Measurements from ENCODE around the gene TECTB.

TECTB gene

DNA sequence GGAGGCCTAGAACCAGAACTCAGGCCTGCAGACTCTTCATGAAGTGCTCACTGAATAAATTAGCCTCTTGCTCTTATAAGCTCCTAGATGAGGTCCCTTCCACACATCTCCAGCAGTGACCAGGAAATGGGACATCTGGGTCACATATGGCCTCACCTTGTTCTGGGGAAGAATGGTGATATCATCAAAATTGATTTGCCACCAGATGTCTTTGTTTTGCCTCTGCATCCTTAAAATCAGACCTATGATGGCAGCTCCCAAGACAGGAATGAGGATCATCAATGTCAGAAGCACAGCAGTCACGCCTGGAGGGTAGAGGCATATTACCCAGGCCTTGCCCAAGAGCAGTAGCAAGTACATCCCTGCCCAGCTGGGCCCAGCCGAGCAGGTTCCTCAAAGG, 57.4 kb downstream of the TECTB start:
- Histone ChIP-seq H3K36me3 (ENCODE audit: low read depth) (no peaks in the 10 kb centered on the region), H3K9me3 (ENCODE audit: severe bottlenecking) (no peaks in the 10 kb centered on the region), H3K27me3 (ENCODE audit: insufficient read depth, poor library complexity, severe bottlenecking) (no peaks in the 10 kb centered on the region), H3K27ac (ENCODE audit: poor library complexity, severe bottlenecking) (no peak overlapping the region), H3K4me1 (ENCODE audit: insufficient read depth, poor library complexity, severe bottlenecking) (no peaks in the 10 kb centered on the region), H3K4me3 (ENCODE audit: severe bottlenecking) (no peak overlapping the region)
- no peak for ATAC-seq (ENCODE audit: low read depth)
- TF ChIP-seq, protein P1, sequence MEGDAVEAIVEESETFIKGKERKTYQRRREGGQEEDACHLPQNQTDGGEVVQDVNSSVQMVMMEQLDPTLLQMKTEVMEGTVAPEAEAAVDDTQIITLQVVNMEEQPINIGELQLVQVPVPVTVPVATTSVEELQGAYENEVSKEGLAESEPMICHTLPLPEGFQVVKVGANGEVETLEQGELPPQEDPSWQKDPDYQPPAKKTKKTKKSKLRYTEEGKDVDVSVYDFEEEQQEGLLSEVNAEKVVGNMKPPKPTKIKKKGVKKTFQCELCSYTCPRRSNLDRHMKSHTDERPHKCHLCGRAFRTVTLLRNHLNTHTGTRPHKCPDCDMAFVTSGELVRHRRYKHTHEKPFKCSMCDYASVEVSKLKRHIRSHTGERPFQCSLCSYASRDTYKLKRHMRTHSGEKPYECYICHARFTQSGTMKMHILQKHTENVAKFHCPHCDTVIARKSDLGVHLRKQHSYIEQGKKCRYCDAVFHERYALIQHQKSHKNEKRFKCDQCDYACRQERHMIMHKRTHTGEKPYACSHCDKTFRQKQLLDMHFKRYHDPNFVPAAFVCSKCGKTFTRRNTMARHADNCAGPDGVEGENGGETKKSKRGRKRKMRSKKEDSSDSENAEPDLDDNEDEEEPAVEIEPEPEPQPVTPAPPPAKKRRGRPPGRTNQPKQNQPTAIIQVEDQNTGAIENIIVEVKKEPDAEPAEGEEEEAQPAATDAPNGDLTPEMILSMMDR (IDR thresholded peaks at IDR 0.05; ENCODE audit: poor library complexity, severe bottlenecking): no peak
- no peak for DNase-seq (ENCODE audit: low spot score)

DNA sequence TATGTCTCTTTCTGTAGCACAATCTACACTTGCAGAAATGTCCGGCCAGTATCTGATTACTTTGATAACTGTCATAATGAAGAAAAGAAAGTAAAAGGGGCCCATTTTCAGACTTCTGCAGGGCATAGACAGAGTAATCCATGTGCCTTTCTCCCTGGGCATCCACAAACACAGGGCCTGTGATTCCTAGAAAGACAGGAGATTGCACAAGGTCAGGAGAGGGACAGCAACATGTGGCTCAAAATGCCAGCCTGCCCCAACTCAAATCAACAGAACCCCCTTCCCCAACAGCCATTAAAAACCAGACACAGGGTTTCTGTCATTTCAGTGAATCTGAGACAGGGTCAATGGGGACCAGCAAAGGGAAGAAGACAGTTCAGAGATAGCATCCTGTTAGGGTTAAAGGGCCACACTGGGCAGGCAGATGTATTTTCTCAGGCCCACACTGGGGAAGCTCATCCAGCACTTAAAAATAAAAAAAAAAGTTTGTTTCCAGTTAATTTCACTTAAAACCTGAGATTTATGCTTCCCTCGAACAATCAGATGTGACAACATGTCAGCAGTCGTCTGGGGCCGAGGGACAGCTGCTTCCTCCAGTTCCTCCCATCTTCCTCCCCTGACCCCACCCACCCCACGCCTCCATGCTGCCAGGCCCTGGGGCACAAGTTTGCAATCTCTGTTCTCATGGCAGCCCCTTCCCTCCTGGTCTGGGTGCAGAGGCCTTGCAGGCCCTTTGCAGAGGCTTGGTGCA, 60.0 kb downstream of the TECTB start:
- Histone ChIP-seq H3K4me3 (ENCODE audit: severe bottlenecking) (no peak overlapping the region), H3K9me3 (ENCODE audit: severe bottlenecking) (no peaks in the 10 kb centered on the region), H3K27me3 (ENCODE audit: insufficient read depth, poor library complexity, severe bottlenecking) (no peaks in the 10 kb centered on the region), H3K36me3 (ENCODE audit: low read depth) (no peaks in the 10 kb centered on the region), H3K27ac (ENCODE audit: poor library complexity, severe bottlenecking) (no peak overlapping the region), H3K4me1 (ENCODE audit: insufficient read depth, poor library complexity, severe bottlenecking) (no peaks in the 10 kb centered on the region)
- ATAC-seq (ENCODE audit: low read depth) (no peak), DNase-seq (ENCODE audit: low spot score) (no peak)
- TF ChIP-seq, protein P1 (IDR thresholded peaks at IDR 0.05; ENCODE audit: poor library complexity, severe bottlenecking): no peak

DNA sequence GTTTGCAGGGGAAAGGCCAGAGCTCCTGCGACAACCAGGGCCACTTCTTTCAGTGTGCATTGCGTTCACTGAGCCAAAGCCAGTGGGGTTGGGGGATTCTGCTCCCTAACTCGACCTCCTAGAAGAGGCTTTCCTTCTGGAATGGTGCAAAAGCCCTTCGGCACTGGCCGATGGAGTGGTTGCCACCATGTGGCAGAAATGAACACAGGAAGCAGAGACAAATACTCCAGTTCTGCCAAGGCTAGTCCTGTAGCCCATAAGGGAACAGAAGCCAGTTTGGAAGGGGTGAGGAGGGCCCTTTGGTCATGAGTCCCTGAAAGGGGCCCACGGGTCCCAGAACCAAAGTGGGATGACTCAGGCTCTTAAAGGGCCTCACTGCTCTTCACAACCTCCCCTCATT, 61.1 kb downstream of the TECTB start:
- DNase-seq (ENCODE audit: low spot score) (no peak), ATAC-seq (ENCODE audit: low read depth) (no peak)
- Histone ChIP-seq H3K36me3 (ENCODE audit: low read depth) (no peaks in the 10 kb centered on the region), H3K4me1 (ENCODE audit: insufficient read depth, poor library complexity, severe bottlenecking) (no peaks in the 10 kb centered on the region), H3K4me3 (ENCODE audit: severe bottlenecking) (no peak overlapping the region), H3K27ac (ENCODE audit: poor library complexity, severe bottlenecking) (no peak overlapping the region), H3K27me3 (ENCODE audit: insufficient read depth, poor library complexity, severe bottlenecking) (no peaks in the 10 kb centered on the region), H3K9me3 (ENCODE audit: severe bottlenecking) (no peaks in the 10 kb centered on the region)
- TF ChIP-seq, protein P1 (IDR thresholded peaks at IDR 0.05; ENCODE audit: poor library complexity, severe bottlenecking): no peak

DNA sequence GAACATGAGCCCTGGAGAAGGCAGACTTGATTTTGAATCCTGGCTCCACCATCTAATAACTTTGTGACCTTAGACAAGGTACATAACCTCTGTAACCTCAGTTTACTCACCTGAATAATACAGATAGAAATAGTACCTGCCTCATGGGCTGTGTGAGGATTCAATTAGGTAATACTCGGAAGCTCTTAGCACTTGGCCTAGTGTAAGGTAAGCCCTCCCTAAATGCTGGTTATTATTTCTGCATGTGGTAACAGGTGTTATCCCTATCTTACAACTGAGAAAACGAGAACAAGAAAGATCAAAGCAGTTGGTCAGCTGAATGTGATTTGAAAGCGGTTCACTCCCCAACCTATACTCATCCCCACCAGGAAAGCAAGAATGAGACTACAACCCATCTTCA, 62.0 kb downstream of the TECTB start:
- Histone ChIP-seq H3K27ac (ENCODE audit: poor library complexity, severe bottlenecking) (no peak overlapping the region), H3K36me3 (ENCODE audit: low read depth) (no peaks in the 10 kb centered on the region), H3K27me3 (ENCODE audit: insufficient read depth, poor library complexity, severe bottlenecking) (no peaks in the 10 kb centered on the region), H3K4me3 (ENCODE audit: severe bottlenecking) (no peak overlapping the region), H3K4me1 (ENCODE audit: insufficient read depth, poor library complexity, severe bottlenecking) (no peaks in the 10 kb centered on the region), H3K9me3 (ENCODE audit: severe bottlenecking) (no peaks in the 10 kb centered on the region)
- ATAC-seq (ENCODE audit: low read depth) (no peak), DNase-seq (ENCODE audit: low spot score) (no peak)
- TF ChIP-seq, protein P1 (IDR thresholded peaks at IDR 0.05; ENCODE audit: poor library complexity, severe bottlenecking): no peak

DNA sequence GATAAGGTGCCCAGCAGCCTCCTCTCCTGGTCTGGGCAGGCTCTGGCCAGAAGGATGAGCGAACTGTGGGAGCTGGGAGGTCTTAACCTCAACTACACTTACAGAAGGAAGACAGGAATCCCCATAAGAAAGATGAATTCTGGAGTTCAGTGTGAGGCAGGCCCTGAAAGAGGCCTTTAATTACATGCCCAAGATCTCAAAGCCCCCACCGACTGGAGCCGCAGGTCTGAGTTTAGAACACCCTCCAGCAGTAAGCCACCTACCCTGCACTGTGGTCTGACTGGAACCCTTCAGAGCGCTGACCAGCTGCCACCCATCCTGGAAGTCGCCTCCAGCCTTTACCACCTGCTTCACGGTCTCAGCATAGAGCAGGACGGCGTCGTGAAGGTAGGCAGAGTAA, 62.5 kb downstream of the TECTB start:
- H3K4me1 ChIP-seq (ENCODE audit: insufficient read depth, poor library complexity, severe bottlenecking): no peaks in the 10 kb centered on the region
- H3K36me3 ChIP-seq (ENCODE audit: low read depth): no peaks in the 10 kb centered on the region
- no peaks in the 10 kb centered on the region for H3K27me3 ChIP-seq (ENCODE audit: insufficient read depth, poor library complexity, severe bottlenecking)
- H3K9me3 ChIP-seq (ENCODE audit: severe bottlenecking): no peaks in the 10 kb centered on the region
- no peak for ATAC-seq (ENCODE audit: low read depth)
- no peak overlapping the region for H3K27ac ChIP-seq (ENCODE audit: poor library complexity, severe bottlenecking)
- no peak for DNase-seq (ENCODE audit: low spot score)
- no peak overlapping the region for H3K4me3 ChIP-seq (ENCODE audit: severe bottlenecking)
- TF ChIP-seq, protein P1 (IDR thresholded peaks at IDR 0.05; ENCODE audit: poor library complexity, severe bottlenecking): no peak

Data from RWPE2 (cell line).